Measurements from ENCODE around the gene IL1RN. TPM values are rescaled to one million over a fixed set of nuclear protein-coding genes. Genes with fewer than 3 reads are reported as not detected.
A peak's percentile ranks its signal among the peaks of the same experiment; 100 is the strongest.

The IL1RN gene
- total and polyA plus RNA-seq, 2 of the 13 experiments (the other 11 are each of a cell fraction or from before 2014, with no cell fraction given): 21.2 to 101 TPM

- TF ChIP-seq ZUFSP (CRISPR knock-in tag; IDR thresholded peaks at IDR 0.05; ENCODE audit: borderline replicate concordance) (no peak), REPIN1 (CRISPR knock-in tag; IDR thresholded peaks at IDR 0.05; ENCODE audit: borderline replicate concordance, low read depth) (no peak), ZNF430 (CRISPR knock-in tag; IDR thresholded peaks at IDR 0.05) (no peak), ZBTB25 (CRISPR knock-in tag; IDR thresholded peaks at IDR 0.05) (0 out of 2 replicates have a peak, but pooled peaks have one; percentile 29), ZNF264 (CRISPR knock-in tag; IDR thresholded peaks at IDR 0.05) (no peak), PRDM4 (CRISPR knock-in tag; IDR thresholded peaks at IDR 0.05; ENCODE audit: borderline replicate concordance) (no peak), NFE2L2 (IDR thresholded peaks at IDR 0.05; ENCODE audit: low read length) (no peak), MTF1 (CRISPR knock-in tag; IDR thresholded peaks at IDR 0.05) (no peak), PLSCR1 (CRISPR knock-in tag; IDR thresholded peaks at IDR 0.05; ENCODE audit: borderline replicate concordance) (no peak), ZNF383 (CRISPR knock-in tag; IDR thresholded peaks at IDR 0.05; ENCODE audit: borderline replicate concordance) (no peak), RNF219 (CRISPR knock-in tag; IDR thresholded peaks at IDR 0.05) (no peak), GATA4 (IDR thresholded peaks at IDR 0.05; ENCODE audit: borderline replicate concordance, low read depth) (no peak)
These were observed 11.3 kb downstream of the IL1RN start (continued) for GRCh38 chr2:113138428-113139322.
